Jurkat, Clone E6-1 (cell line): ENCODE results near the gene EXOC6B.
"Not testable (repeated sequence)": the region's sequence is repeated elsewhere in the genome, so short reads cannot be mapped to it uniquely, and the experiment has no call there.

Experiments
- DNase-seq: peaks from one replicate; pipeline ENCODE4 v3.0.0-alpha.2; 2011; ENCODE audit warnings: low read depth, low spot score
- H3K4me3 ChIP-seq: 2 replicates; pipeline ENCODE4 v1.5.1; 2011; ENCODE audit warnings: mild to moderate bottlenecking, low read length, control low read depth, moderate library complexity

EXOC6B gene

GRCh38 chr2:72661985-72662384, 163.8 kb downstream of the EXOC6B start:
- no peak overlapping the region for H3K4me3 ChIP-seq
- no peak for DNase-seq

GRCh38 chr2:72649810-72650209, 176.0 kb downstream of the EXOC6B start:
- H3K4me3 ChIP-seq = no peak overlapping the region
- DNase-seq = no peak

GRCh38 chr2:72641221-72641620, 184.6 kb downstream of the EXOC6B start:
- H3K4me3 ChIP-seq, DNase-seq: not testable (repeated sequence)

- H3K4me3 ChIP-seq = no peak overlapping the region
Measured at GRCh38 chr2:72638600-72639211, 187.1 kb downstream of the EXOC6B start.

GRCh38 chr2:72636210-72636609, 189.6 kb downstream of the EXOC6B start:
- H3K4me3 ChIP-seq = no peak overlapping the region
- DNase-seq = no peak

More at GRCh38 chr2:72638600-72639211, 187.1 kb downstream of the EXOC6B start:
- no peak for DNase-seq

- H3K4me3 ChIP-seq = no peak overlapping the region
- no peak for DNase-seq
Measured at GRCh38 chr2:72630767-72631166, 195.1 kb downstream of the EXOC6B start.

- DNase-seq = no peak
- no peak overlapping the region for H3K4me3 ChIP-seq
Measured at GRCh38 chr2:72629062-72629461, 196.8 kb downstream of the EXOC6B start.

- H3K4me3 ChIP-seq = no peak overlapping the region
- no peak for DNase-seq
Measured at GRCh38 chr2:72627083-72627482, 198.8 kb downstream of the EXOC6B start.

- no peak for DNase-seq
- no peak overlapping the region for H3K4me3 ChIP-seq
Measured at GRCh38 chr2:72625366-72625765, 200.5 kb downstream of the EXOC6B start.

GRCh38 chr2:72623481-72623880, 202.4 kb downstream of the EXOC6B start:
- no peak for DNase-seq
- H3K4me3 ChIP-seq = no peak overlapping the region

- no peak overlapping the region for H3K4me3 ChIP-seq
- DNase-seq = no peak
Measured at GRCh38 chr2:72619626-72620025, 206.2 kb downstream of the EXOC6B start.

- no peak overlapping the region for H3K4me3 ChIP-seq
- DNase-seq = no peak
Measured at GRCh38 chr2:72613931-72614330, 211.9 kb downstream of the EXOC6B start.

- no peak for DNase-seq
Measured at GRCh38 chr2:72612614-72613160, 213.1 kb downstream of the EXOC6B start.

GRCh38 chr2:72607189-72607588, 218.6 kb downstream of the EXOC6B start:
- DNase-seq = no peak
- H3K4me3 ChIP-seq = no peak overlapping the region

More at GRCh38 chr2:72612614-72613160, 213.1 kb downstream of the EXOC6B start:
- H3K4me3 ChIP-seq = no peak overlapping the region

- no peak overlapping the region for H3K4me3 ChIP-seq
- DNase-seq = no peak
Measured at GRCh38 chr2:72605836-72606442, 219.9 kb downstream of the EXOC6B start.

- DNase-seq = no peak
Measured at GRCh38 chr2:72604468-72604867, 221.4 kb downstream of the EXOC6B start.

GRCh38 chr2:72603481-72603880, 222.4 kb downstream of the EXOC6B start:
- DNase-seq = no peak

More at GRCh38 chr2:72604468-72604867, 221.4 kb downstream of the EXOC6B start:
- H3K4me3 ChIP-seq = no peak overlapping the region

GRCh38 chr2:72602711-72603110, 223.1 kb downstream of the EXOC6B start:
- H3K4me3 ChIP-seq = no peak overlapping the region
- no peak for DNase-seq

More at GRCh38 chr2:72603481-72603880, 222.4 kb downstream of the EXOC6B start:
- no peak overlapping the region for H3K4me3 ChIP-seq

GRCh38 chr2:72602095-72602494, 223.7 kb downstream of the EXOC6B start:
- no peak for DNase-seq
- H3K4me3 ChIP-seq = no peak overlapping the region

GRCh38 chr2:72583836-72584235, 242.0 kb downstream of the EXOC6B start:
- not testable (repeated sequence) for DNase-seq, H3K4me3 ChIP-seq

GRCh38 chr2:72583376-72583775, 242.5 kb downstream of the EXOC6B start:
- no peak for DNase-seq
- H3K4me3 ChIP-seq = no peak overlapping the region
